TTC549 (cell line): ENCODE data around the gene DIO3.

ENCODE experiments used
- FAIRE-seq: peaks from 2 replicates; lab custom pipeline; 2012; peaks lifted over from hg19 to GRCh38; lab: Jason Lieb, UNC

Gene DIO3

GRCh38 chr14:101598571-101599233 lies 37.4 kb downstream of the DIO3 start:
- FAIRE-seq: no peak

- FAIRE-seq: no peak
These were observed 38.1 kb downstream of the DIO3 start for GRCh38 chr14:101599234-101599885.

- FAIRE-seq: no peak
These were observed 39.1 kb downstream of the DIO3 start for GRCh38 chr14:101600336-101600890.

- FAIRE-seq: no peak
These were observed 39.8 kb downstream of the DIO3 start for GRCh38 chr14:101600891-101601605.

- no peak for FAIRE-seq
These were observed 40.5 kb downstream of the DIO3 start for GRCh38 chr14:101601606-101602465.

DNA sequence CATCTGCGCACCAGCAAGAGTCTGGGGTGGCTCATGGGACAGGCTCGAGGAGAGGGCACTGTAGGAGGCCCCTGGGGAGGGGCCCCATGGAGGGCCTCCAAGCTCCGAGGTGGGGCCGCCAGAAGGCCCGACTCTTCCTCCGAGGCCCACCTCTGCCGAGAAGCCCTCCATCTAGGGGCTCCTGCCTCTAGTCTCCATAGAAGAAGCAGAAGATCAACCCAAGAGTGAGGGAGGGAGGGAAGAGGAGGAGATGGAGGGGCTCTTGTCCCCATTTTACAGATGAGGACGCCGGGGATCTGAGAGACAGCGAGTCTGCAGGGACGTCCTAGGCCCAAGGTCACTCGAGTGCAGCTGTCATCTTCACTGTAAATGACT lies 41.2 kb downstream of the DIO3 start:
- FAIRE-seq: no peak

GRCh38 chr14:101603096-101603495 lies 41.8 kb downstream of the DIO3 start:
- FAIRE-seq: no peak

DNA sequence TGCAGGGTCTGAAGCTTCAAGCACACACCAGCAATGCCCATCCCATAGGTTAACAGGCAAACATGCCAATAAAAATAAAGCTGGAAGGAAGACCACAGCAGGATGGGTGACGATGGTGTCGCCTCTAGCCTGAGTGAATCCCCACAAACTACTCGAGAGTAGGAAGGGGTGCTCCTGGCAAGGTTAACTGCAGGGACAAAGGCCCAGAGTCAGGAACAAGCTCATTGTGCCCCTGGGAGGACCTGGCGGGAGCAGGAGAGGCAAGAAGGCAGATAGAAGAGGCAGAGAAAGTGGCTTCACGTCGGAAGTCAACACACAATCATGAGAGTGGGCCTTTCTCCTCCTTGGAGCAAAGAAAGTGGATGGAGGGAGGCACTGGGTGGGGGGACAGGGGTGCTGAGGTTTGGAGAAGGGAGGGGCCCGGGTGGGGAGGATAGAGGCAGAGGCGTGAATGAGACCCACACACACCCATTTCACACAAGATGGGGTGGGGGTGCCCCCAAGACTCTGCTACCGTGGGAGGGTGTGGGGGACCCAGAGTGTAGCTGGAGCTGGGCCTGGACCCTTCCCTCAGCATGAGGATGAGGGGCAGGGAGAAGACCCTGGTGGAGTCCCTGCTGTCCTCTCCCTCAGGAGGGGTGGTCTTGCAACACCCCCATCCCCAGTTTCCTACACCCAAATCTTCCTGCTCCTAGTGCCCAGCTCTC lies 43.1 kb downstream of the DIO3 start:
- no peak for FAIRE-seq

- no peak for FAIRE-seq
These were observed 43.9 kb downstream of the DIO3 start for GRCh38 chr14:101604935-101605780.

GRCh38 chr14:101605836-101606235 lies 44.5 kb downstream of the DIO3 start:
- no peak for FAIRE-seq
